GM23338 (cell line): ENCODE results near the gene OR10X1. TPM values are rescaled to one million over a fixed set of nuclear protein-coding genes. Genes with fewer than 3 reads are reported as not detected.

Experiments
- ATAC-seq: fragments of 200-7000 bp; cut with Tn5 transposase; 3 replicates; pipeline ENCODE4 v1.9.1; 2020
- DNase-seq: peaks from one replicate; pipeline ENCODE4 v3.0.0-alpha.2; 2015; ENCODE audit warnings: low spot score
- H2AFZ ChIP-seq: fragments of 200-600 bp; sonication (generic); 2 replicates; pipeline ENCODE4 v1.8.0; 2016; ENCODE audit warnings: antibody characterized with exemption, mild to moderate bottlenecking, moderate library complexity
- H3F3A ChIP-seq: fragments of 200-600 bp; sonication (generic); replicated peaks from 2 replicates; pipeline ENCODE4 v1.8.0; 2017; ENCODE audit warnings: antibody characterized with exemption, mixed run types, low read depth
- H3K27ac ChIP-seq: fragments of 200-600 bp; sonication (generic); 2 replicates; pipeline ENCODE4 v1.6.1; 2016; ENCODE audit warnings: low read depth
- H3K27me3 ChIP-seq: fragments of 200-600 bp; sonication (generic); 2 replicates; pipeline ENCODE4 v1.8.0; 2016; ENCODE audit warnings: mild to moderate bottlenecking, mixed run types, moderate library complexity; ENCODE audit not compliant: insufficient read depth
- H3K36me3 ChIP-seq: fragments of 200-600 bp; sonication (generic); 2 replicates; pipeline ENCODE4 v1.8.0; 2016; ENCODE audit warnings: mild to moderate bottlenecking; ENCODE audit not compliant: insufficient read depth
- H3K4me1 ChIP-seq: fragments of 200-600 bp; sonication (generic); 2 replicates; pipeline ENCODE4 v1.8.0; 2016; ENCODE audit warnings: mild to moderate bottlenecking, moderate library complexity; ENCODE audit not compliant: insufficient read depth
- H3K4me2 ChIP-seq: fragments of 200-600 bp; sonication (generic); 2 replicates; pipeline ENCODE4 v1.7.1; 2017; ENCODE audit warnings: mixed run types
- H3K4me3 ChIP-seq: fragments of 200-600 bp; sonication (generic); 2 replicates; pipeline ENCODE4 v1.6.1; 2016; ENCODE audit warnings: mixed run types
- H3K79me2 ChIP-seq: fragments of 200-600 bp; sonication (generic); replicated peaks from 2 replicates; pipeline ENCODE4 v1.8.0; 2017; ENCODE audit warnings: mild to moderate bottlenecking; ENCODE audit not compliant: insufficient read depth
- H3K9me2 ChIP-seq: fragments of 200-600 bp; sonication (generic); 2 replicates; pipeline ENCODE4 v1.8.0; 2017; ENCODE audit not compliant: insufficient read depth
- H4K20me1 ChIP-seq: fragments of 200-600 bp; sonication (generic); replicated peaks from 2 replicates; pipeline ENCODE4 v1.8.0; 2017; ENCODE audit warnings: mild to moderate bottlenecking; ENCODE audit not compliant: insufficient read depth
- H3K27ac Mint-ChIP-seq: 2 replicates; pipeline ENCODE4 v1.8.0; 2020; ENCODE audit warnings: inconsistent platforms, mild to moderate bottlenecking, moderate library complexity, mixed read lengths
- H3K27me3 Mint-ChIP-seq: 3 replicates; pipeline ENCODE4 v1.8.0; 2022; ENCODE audit warnings: low read depth, mild to moderate bottlenecking, moderate library complexity, mixed read lengths, inconsistent platforms; ENCODE audit not compliant: insufficient read depth, poor library complexity
- H3K36me3 Mint-ChIP-seq: 3 replicates; pipeline ENCODE4 v1.8.0; 2021; ENCODE audit warnings: low read depth, mild to moderate bottlenecking, inconsistent platforms, moderate library complexity, mixed read lengths
- H3K4me1 Mint-ChIP-seq: 3 replicates; pipeline ENCODE4 v1.8.0; 2020; ENCODE audit warnings: mild to moderate bottlenecking, inconsistent platforms, mixed read lengths
- H3K4me3 Mint-ChIP-seq: 3 replicates; pipeline ENCODE4 v1.8.0; 2021; ENCODE audit warnings: moderate library complexity, mild to moderate bottlenecking, inconsistent platforms, mixed read lengths
- H3K9me3 Mint-ChIP-seq: 3 replicates; pipeline ENCODE4 v1.8.0; 2020; ENCODE audit warnings: moderate library complexity, mild to moderate bottlenecking, inconsistent platforms, mixed read lengths
- CREB1 ChIP-seq: fragments of 250-450 bp; sonication (Bioruptor Pico); IDR thresholded peaks from 2 replicates; pipeline ENCODE4 v1.5.0; 2020; ENCODE audit warnings: low read depth, mild to moderate bottlenecking, moderate library complexity
- EZH2 ChIP-seq: fragments of 200-600 bp; sonication (generic); IDR thresholded peaks from one replicate; pipeline ENCODE4 v1.8.0; 2017; ENCODE audit warnings: antibody characterized with exemption, mild to moderate bottlenecking, low read depth; ENCODE audit not compliant: unreplicated experiment
- EZH2phosphoT487 ChIP-seq: fragments of 200-600 bp; sonication (generic); IDR thresholded peaks from one replicate; pipeline ENCODE4 v1.8.1; 2018; ENCODE audit warnings: antibody characterized with exemption; ENCODE audit not compliant: unreplicated experiment
- JUNB ChIP-seq: IDR thresholded peaks from one replicate; pipeline ENCODE4 v1.6.1; 2016; ENCODE audit warnings: antibody characterized with exemption; ENCODE audit not compliant: unreplicated experiment
- NANOG ChIP-seq: IDR thresholded peaks from 2 replicates; pipeline ENCODE4 v1.6.1; 2016; ENCODE audit warnings: antibody characterized with exemption, borderline replicate concordance
- POLR2AphosphoS5 ChIP-seq: IDR thresholded peaks from 2 replicates; pipeline ENCODE4 v1.6.1; 2016; ENCODE audit warnings: antibody characterized with exemption, low read depth
- REST ChIP-seq: IDR thresholded peaks from one replicate; pipeline ENCODE4 v1.6.1; 2018; ENCODE audit warnings: antibody characterized with exemption; ENCODE audit not compliant: unreplicated experiment
- STAT1 ChIP-seq: IDR thresholded peaks from one replicate; pipeline ENCODE4 v1.6.1; 2016; ENCODE audit warnings: antibody characterized with exemption; ENCODE audit not compliant: unreplicated experiment
- ZNF114 ChIP-seq: fragments of 250-450 bp; sonication (Bioruptor Pico); IDR thresholded peaks from 2 replicates; pipeline ENCODE4 v1.5.0; 2020; ENCODE audit warnings: mild to moderate bottlenecking, moderate library complexity
- ZNF331 ChIP-seq: fragments of 250-450 bp; sonication (Bioruptor Pico); IDR thresholded peaks from 2 replicates; pipeline ENCODE4 v1.5.0; 2020; ENCODE audit warnings: low read depth, mild to moderate bottlenecking, moderate library complexity
- long read RNA-seq: library from polyadenylated mRNA; unstranded; transcript quantifications from one replicate; pipeline ENCODE4 v2.0.0, GENCODE V29; 2020; ENCODE audit not compliant: unreplicated experiment
- polyA plus RNA-seq: library from polyadenylated mRNA; unstranded; fragments of >200 nt; fragmentation: Nextera tagmentation; extraction: Ambion mirVana; gene quantifications from 2 replicates; pipeline ENCODE4 v1.2.1, GENCODE V29; 2016
- total RNA-seq: library from RNA; depleted of rRNA; stranded (reverse); fragments of >200 nt; shearing (Covaris generic); gene quantifications from 2 replicates; pipeline ENCODE4 v1.2.3, GENCODE V29; 2014; rRNA removed
- TF ChIP-seq, protein P1 (sequence below): IDR thresholded peaks from 2 replicates; pipeline ENCODE4 v1.6.1; 2016; ENCODE audit warnings: antibody characterized with exemption
- TF ChIP-seq, protein P2 (sequence below), 2 experiments: fragments of 200-600 bp in 1 of 2; sonication (generic) in 1 of 2; conservative IDR thresholded peaks; 2 replicates each; pipeline versions ENCODE4 v1.5.1 to v1.6.1; 2016 to 2017; ENCODE audit warnings: antibody characterized with exemption in 2 of 2, low read depth in 2 of 2, mild to moderate bottlenecking in 2 of 2, moderate library complexity in 1 of 2
- TF ChIP-seq, protein P3 (sequence below): fragments of 250-450 bp; sonication (Bioruptor Pico); IDR thresholded peaks from 2 replicates; pipeline ENCODE4 v1.5.0; 2020; ENCODE audit warnings: mild to moderate bottlenecking, moderate library complexity

Gene OR10X1, protein sequence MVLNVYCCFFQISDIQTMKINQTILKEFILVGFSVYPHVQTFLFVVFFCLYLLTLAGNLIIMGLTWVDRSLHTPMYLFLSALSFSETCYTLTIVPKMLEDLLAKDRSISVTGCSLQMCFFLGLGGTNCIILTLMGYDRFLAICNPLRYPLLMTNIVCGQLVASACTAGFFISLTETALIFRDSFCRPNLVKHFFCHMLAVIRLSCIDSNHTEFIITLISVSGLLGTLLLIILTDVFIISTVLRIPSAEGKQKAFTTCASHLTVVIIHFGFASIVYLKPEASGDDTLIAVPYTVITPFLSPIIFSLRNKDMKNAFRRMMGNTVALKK
- total RNA-seq (not detected in 2 replicates), polyA plus RNA-seq (not detected in 2 replicates)
- long read RNA-seq = 0 reads

DNA sequence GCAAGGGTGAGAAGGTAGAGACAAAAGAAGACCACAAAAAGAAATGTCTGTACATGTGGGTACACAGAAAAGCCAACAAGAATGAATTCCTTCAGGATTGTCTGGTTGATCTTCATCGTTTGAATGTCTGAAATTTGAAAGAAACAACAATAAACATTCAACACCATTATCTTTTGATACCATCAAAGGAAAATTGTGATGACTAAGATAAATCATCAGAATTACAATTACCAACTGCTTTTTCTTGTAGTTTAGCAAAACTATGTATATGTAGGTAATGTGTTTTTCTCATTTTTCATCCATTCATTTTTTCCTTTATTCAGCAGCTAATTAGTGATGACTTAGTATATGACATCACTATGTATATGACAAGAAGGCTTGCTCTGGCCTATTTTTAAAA, at the start of gene OR10X1:
Gene OR10X1, minus strand, starts transcription at position 167 of the 400 bp plus-strand sequence. Its CDS starts 0 bp downstream, at position 167.
- H3K27ac Mint-ChIP-seq = no peak within 1 kb of the TSS
- no peak within 1 kb of the TSS for H3K4me3 ChIP-seq
- DNase-seq = no peak
- H3K4me1 ChIP-seq = no peaks in the 10 kb centered on the region
- H3K4me3 Mint-ChIP-seq = no peak within 1 kb of the TSS
- TF ChIP-seq JUNB = no peak
- TF ChIP-seq CREB1 (CRISPR knock-in tag) = no peak
- no peak for TF ChIP-seq POLR2AphosphoS5
- no peak for TF ChIP-seq ZNF331
- no peak for TF ChIP-seq STAT1
- TF ChIP-seq, protein P1, sequence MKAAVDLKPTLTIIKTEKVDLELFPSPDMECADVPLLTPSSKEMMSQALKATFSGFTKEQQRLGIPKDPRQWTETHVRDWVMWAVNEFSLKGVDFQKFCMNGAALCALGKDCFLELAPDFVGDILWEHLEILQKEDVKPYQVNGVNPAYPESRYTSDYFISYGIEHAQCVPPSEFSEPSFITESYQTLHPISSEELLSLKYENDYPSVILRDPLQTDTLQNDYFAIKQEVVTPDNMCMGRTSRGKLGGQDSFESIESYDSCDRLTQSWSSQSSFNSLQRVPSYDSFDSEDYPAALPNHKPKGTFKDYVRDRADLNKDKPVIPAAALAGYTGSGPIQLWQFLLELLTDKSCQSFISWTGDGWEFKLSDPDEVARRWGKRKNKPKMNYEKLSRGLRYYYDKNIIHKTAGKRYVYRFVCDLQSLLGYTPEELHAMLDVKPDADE = no peak
- no peak for TF ChIP-seq REST
- TF ChIP-seq NANOG = no peak
- TF ChIP-seq, protein P2, sequence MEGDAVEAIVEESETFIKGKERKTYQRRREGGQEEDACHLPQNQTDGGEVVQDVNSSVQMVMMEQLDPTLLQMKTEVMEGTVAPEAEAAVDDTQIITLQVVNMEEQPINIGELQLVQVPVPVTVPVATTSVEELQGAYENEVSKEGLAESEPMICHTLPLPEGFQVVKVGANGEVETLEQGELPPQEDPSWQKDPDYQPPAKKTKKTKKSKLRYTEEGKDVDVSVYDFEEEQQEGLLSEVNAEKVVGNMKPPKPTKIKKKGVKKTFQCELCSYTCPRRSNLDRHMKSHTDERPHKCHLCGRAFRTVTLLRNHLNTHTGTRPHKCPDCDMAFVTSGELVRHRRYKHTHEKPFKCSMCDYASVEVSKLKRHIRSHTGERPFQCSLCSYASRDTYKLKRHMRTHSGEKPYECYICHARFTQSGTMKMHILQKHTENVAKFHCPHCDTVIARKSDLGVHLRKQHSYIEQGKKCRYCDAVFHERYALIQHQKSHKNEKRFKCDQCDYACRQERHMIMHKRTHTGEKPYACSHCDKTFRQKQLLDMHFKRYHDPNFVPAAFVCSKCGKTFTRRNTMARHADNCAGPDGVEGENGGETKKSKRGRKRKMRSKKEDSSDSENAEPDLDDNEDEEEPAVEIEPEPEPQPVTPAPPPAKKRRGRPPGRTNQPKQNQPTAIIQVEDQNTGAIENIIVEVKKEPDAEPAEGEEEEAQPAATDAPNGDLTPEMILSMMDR (conservative IDR thresholded peaks at IDR 0.05; ENCODE audit: low read depth in 2 of 2) = no peak
- no peak for TF ChIP-seq ZNF114 (CRISPR knock-in tag)
- no peak for TF ChIP-seq EZH2
- no peak for TF ChIP-seq EZH2phosphoT487
- TF ChIP-seq, protein P3, sequence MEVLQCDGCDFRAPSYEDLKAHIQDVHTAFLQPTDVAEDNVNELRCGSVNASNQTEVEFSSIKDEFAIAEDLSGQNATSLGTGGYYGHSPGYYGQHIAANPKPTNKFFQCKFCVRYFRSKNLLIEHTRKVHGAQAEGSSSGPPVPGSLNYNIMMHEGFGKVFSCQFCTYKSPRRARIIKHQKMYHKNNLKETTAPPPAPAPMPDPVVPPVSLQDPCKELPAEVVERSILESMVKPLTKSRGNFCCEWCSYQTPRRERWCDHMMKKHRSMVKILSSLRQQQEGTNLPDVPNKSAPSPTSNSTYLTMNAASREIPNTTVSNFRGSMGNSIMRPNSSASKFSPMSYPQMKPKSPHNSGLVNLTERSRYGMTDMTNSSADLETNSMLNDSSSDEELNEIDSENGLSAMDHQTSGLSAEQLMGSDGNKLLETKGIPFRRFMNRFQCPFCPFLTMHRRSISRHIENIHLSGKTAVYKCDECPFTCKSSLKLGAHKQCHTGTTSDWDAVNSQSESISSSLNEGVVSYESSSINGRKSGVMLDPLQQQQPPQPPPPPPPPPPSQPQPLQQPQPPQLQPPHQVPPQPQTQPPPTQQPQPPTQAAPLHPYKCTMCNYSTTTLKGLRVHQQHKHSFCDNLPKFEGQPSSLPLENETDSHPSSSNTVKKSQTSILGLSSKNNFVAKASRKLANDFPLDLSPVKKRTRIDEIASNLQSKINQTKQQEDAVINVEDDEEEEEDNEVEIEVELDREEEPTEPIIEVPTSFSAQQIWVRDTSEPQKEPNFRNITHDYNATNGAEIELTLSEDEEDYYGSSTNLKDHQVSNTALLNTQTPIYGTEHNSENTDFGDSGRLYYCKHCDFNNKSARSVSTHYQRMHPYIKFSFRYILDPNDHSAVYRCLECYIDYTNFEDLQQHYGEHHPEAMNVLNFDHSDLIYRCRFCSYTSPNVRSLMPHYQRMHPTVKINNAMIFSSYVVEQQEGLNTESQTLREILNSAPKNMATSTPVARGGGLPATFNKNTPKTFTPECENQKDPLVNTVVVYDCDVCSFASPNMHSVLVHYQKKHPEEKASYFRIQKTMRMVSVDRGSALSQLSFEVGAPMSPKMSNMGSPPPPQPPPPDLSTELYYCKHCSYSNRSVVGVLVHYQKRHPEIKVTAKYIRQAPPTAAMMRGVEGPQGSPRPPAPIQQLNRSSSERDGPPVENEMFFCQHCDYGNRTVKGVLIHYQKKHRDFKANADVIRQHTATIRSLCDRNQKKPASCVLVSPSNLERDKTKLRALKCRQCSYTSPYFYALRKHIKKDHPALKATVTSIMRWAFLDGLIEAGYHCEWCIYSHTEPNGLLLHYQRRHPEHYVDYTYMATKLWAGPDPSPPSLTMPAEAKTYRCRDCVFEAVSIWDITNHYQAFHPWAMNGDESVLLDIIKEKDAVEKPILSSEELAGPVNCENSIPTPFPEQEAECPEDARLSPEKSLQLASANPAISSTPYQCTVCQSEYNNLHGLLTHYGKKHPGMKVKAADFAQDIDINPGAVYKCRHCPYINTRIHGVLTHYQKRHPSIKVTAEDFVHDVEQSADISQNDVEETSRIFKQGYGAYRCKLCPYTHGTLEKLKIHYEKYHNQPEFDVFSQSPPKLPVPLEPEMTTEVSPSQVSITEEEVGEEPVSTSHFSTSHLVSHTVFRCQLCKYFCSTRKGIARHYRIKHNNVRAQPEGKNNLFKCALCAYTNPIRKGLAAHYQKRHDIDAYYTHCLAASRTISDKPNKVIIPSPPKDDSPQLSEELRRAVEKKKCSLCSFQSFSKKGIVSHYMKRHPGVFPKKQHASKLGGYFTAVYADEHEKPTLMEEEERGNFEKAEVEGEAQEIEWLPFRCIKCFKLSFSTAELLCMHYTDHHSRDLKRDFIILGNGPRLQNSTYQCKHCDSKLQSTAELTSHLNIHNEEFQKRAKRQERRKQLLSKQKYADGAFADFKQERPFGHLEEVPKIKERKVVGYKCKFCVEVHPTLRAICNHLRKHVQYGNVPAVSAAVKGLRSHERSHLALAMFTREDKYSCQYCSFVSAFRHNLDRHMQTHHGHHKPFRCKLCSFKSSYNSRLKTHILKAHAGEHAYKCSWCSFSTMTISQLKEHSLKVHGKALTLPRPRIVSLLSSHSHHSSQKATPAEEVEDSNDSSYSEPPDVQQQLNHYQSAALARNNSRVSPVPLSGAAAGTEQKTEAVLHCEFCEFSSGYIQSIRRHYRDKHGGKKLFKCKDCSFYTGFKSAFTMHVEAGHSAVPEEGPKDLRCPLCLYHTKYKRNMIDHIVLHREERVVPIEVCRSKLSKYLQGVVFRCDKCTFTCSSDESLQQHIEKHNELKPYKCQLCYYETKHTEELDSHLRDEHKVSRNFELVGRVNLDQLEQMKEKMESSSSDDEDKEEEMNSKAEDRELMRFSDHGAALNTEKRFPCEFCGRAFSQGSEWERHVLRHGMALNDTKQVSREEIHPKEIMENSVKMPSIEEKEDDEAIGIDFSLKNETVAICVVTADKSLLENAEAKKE (CRISPR knock-in tag) = no peak
- H3F3A ChIP-seq = no peaks in the 10 kb centered on the region
- no peaks in the 10 kb centered on the region for H3K36me3 Mint-ChIP-seq
- no peak within 1 kb of the TSS for H2AFZ ChIP-seq
- H3K9me2 ChIP-seq = no peaks in the 10 kb centered on the region
- H3K27ac ChIP-seq = no peak within 1 kb of the TSS
- no peak within 1 kb of the TSS for H3K4me2 ChIP-seq
- no peaks in the 10 kb centered on the region for H4K20me1 ChIP-seq
- no peaks in the 10 kb centered on the region for H3K9me3 Mint-ChIP-seq
- H3K79me2 ChIP-seq = no peaks in the 10 kb centered on the region
- no peak for ATAC-seq
- H3K36me3 ChIP-seq = no peaks in the 10 kb centered on the region
- H3K4me1 Mint-ChIP-seq = no peaks in the 10 kb centered on the region
- H3K27me3 Mint-ChIP-seq = peaks cover 1% of the 10 kb centered on the region
- H3K27me3 ChIP-seq = no peaks in the 10 kb centered on the region
